ENCODE measurements around the gene OSBPL5.

The OSBPL5 gene

DNA sequence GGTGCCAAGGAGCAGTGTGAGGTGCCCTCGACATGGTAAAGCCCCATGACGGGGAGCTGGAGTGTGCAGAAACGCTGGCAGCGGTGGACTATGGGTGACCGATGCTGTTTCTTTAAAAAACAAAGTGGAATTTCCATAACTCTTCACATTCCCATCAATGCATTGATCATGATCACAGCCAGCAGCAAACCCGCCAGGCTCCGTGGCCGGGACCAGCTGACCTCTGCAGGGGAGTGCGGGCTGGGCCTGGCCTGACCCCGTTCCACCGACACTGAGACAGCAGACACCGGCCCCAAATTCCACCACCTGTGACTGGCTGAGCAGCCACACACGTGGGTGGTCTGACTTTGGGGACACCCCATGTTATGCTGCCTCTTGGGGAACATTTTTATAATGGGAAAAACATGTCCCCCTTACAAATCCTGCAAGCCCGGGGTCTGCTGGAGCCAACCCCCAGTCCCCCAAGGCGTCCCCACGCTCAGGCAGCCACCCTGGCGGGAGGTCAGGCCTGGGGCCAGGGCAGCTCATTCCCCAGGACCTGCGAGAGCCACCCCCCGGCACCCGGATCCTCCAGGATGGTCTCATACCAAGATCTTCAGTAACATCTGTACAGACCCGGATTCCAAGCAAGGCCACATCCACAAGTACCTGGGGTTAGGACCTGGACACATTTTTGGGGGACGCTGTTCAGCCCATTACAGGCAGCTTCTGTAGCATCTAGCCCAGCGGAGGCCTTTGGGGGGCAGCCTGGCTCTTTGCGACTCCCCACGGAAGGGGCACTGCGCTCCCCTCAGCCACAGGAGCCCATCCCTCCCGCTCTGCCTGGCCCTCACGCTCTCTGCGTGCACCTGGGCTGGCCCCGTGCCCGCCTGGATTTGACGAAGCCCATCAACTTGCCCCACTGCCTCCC lies 20.6 kb downstream of the OSBPL5 start:
- TF ChIP-seq YY1 (IDR thresholded peaks at IDR 0.05; ENCODE audit: insufficient read depth, insufficient read length) (no peak), ZNF274 (IDR thresholded peaks at IDR 0.05; ENCODE audit: low read depth, low read length) (no peak), SUZ12 (IDR thresholded peaks at IDR 0.05; ENCODE audit: extremely low read depth, insufficient read depth, insufficient read length) (no peak)
- peaks cover 34% of the 10 kb centered on the region for H3K36me3 ChIP-seq (ENCODE audit: insufficient read depth, insufficient read length, low read length)

GRCh38 chr11:3143136-3143880 lies 21.8 kb downstream of the OSBPL5 start:
- H3K4me1 ChIP-seq (ENCODE audit: insufficient read depth, insufficient read length), result peaks cover 34% of the 10 kb centered on the region
- TF ChIP-seq ZNF274 (IDR thresholded peaks at IDR 0.05; ENCODE audit: low read depth, low read length), result no peak
- TF ChIP-seq SUZ12 (IDR thresholded peaks at IDR 0.05; ENCODE audit: extremely low read depth, insufficient read depth, insufficient read length), result no peak
- no peak for TF ChIP-seq YY1 (IDR thresholded peaks at IDR 0.05; ENCODE audit: insufficient read depth, insufficient read length)
- peaks cover 30% of the 10 kb centered on the region for H3K36me3 ChIP-seq (ENCODE audit: insufficient read depth, insufficient read length, low read length)
- H3K9me3 ChIP-seq (ENCODE audit: insufficient read depth, low read length), result no peaks in the 10 kb centered on the region
- no peak overlapping the region for H3K9ac ChIP-seq (ENCODE audit: insufficient read length, low read depth)
- H3K27me3 ChIP-seq (ENCODE audit: insufficient read depth, insufficient read length), result no peaks in the 10 kb centered on the region
- H3K4me3 ChIP-seq (ENCODE audit: insufficient read length, low read depth), result no peak overlapping the region
- no peak for DNase-seq (ENCODE audit: low read depth, low spot score)

More for the DNA sequence above, 20.6 kb downstream of the OSBPL5 start:
- Histone ChIP-seq H3K27me3 (ENCODE audit: insufficient read depth, insufficient read length) (no peaks in the 10 kb centered on the region), H3K4me3 (ENCODE audit: insufficient read length, low read depth) (no peak overlapping the region), H3K9ac (ENCODE audit: insufficient read length, low read depth) (no peak overlapping the region), H3K9me3 (ENCODE audit: insufficient read depth, low read length) (no peaks in the 10 kb centered on the region), H3K4me1 (ENCODE audit: insufficient read depth, insufficient read length) (peaks cover 27% of the 10 kb centered on the region)
- no peak for DNase-seq (ENCODE audit: low read depth, low spot score)

- no peak for DNase-seq (ENCODE audit: low read depth, low spot score)
- no peak overlapping the region for H3K4me3 ChIP-seq (ENCODE audit: insufficient read length, low read depth)
- H3K9me3 ChIP-seq (ENCODE audit: insufficient read depth, low read length), result no peaks in the 10 kb centered on the region
- H3K27me3 ChIP-seq (ENCODE audit: insufficient read depth, insufficient read length), result no peaks in the 10 kb centered on the region
- peaks cover 20% of the 10 kb centered on the region for H3K36me3 ChIP-seq (ENCODE audit: insufficient read depth, insufficient read length, low read length)
- peaks cover 41% of the 10 kb centered on the region for H3K4me1 ChIP-seq (ENCODE audit: insufficient read depth, insufficient read length)
- TF ChIP-seq YY1 (IDR thresholded peaks at IDR 0.05; ENCODE audit: insufficient read depth, insufficient read length) (no peak), ZNF274 (IDR thresholded peaks at IDR 0.05; ENCODE audit: low read depth, low read length) (no peak), SUZ12 (IDR thresholded peaks at IDR 0.05; ENCODE audit: extremely low read depth, insufficient read depth, insufficient read length) (no peak)
- peak overlapping the region; percentile 42 for H3K9ac ChIP-seq (ENCODE audit: insufficient read length, low read depth)
Observed at GRCh38 chr11:3140291-3140603, 24.9 kb downstream of the OSBPL5 start.

DNA sequence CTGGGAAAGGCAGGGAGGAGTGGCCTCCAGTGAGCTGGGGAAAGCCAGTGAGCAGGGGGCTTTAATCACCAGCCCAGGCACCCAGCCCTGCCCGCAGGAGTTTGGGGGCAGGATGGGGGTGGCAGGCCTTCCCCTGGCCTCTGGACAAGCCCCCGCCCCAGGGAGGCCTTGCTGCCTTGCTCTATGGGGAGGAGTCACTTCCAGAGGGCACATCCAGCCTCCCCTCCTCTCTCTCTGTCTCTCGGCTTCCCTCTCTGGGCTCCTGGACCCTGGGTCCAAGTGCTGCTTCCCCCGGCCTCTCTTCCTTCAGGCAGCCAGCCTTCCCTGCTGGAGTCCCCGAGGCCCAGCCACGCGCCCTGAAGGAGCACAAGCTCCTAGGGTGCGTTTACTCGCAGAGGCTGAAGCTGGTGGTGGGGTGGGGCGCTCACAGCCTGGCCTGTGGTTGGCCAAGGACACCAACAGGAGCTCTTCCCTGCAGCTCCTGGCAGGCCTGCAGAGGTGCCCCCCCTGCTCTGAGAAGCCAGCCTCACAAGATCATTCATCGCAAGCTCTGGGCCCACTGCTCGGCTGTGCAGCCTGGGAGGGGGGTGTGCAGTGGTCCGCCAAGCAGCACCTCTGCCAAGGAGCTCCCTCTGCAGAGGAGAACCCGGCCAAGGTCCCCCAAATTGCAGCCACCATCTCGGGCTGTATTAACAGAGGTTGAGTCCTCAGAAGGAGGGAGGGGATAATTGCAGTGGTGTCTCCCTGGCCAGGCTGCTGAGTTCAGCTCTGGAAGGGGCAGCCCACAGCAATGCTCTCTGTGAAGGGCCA lies 25.4 kb downstream of the OSBPL5 start:
- Histone ChIP-seq H3K4me3 (ENCODE audit: insufficient read length, low read depth) (no peak overlapping the region), H3K4me1 (ENCODE audit: insufficient read depth, insufficient read length) (peaks cover 40% of the 10 kb centered on the region), H3K36me3 (ENCODE audit: insufficient read depth, insufficient read length, low read length) (peaks cover 17% of the 10 kb centered on the region), H3K9ac (ENCODE audit: insufficient read length, low read depth) (peak overlapping the region; percentile 9), H3K27me3 (ENCODE audit: insufficient read depth, insufficient read length) (no peaks in the 10 kb centered on the region), H3K9me3 (ENCODE audit: insufficient read depth, low read length) (no peaks in the 10 kb centered on the region)
- no peak for DNase-seq (ENCODE audit: low read depth, low spot score)
- TF ChIP-seq ZNF274 (IDR thresholded peaks at IDR 0.05; ENCODE audit: low read depth, low read length) (no peak), YY1 (IDR thresholded peaks at IDR 0.05; ENCODE audit: insufficient read depth, insufficient read length) (no peak), SUZ12 (IDR thresholded peaks at IDR 0.05; ENCODE audit: extremely low read depth, insufficient read depth, insufficient read length) (no peak)

DNA sequence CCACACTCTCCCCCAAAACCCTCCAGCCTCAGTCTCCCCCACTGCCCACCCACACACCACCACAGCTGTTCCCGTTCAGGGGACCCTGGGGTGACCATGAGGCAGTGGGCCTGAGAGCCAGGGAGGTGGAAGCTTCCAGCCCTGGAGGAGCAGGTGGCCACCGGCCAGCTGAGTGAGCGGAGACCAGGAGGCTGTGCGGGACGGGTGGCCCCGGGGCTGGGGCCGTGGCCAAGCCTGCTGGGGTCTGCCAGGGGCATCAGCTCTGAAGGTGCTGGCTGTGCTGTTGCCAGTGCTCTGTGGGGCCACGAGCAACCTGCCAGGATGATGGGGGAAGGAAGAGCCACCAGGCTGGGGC lies 26.0 kb downstream of the OSBPL5 start:
- peaks cover 43% of the 10 kb centered on the region for H3K4me1 ChIP-seq (ENCODE audit: insufficient read depth, insufficient read length)
- TF ChIP-seq YY1 (IDR thresholded peaks at IDR 0.05; ENCODE audit: insufficient read depth, insufficient read length) (no peak), ZNF274 (IDR thresholded peaks at IDR 0.05; ENCODE audit: low read depth, low read length) (no peak), SUZ12 (IDR thresholded peaks at IDR 0.05; ENCODE audit: extremely low read depth, insufficient read depth, insufficient read length) (no peak)
- H3K9ac ChIP-seq (ENCODE audit: insufficient read length, low read depth), result peak overlapping the region; percentile 9
- DNase-seq (ENCODE audit: low read depth, low spot score), result no peak
- H3K9me3 ChIP-seq (ENCODE audit: insufficient read depth, low read length), result no peaks in the 10 kb centered on the region
- no peak overlapping the region for H3K4me3 ChIP-seq (ENCODE audit: insufficient read length, low read depth)
- no peaks in the 10 kb centered on the region for H3K27me3 ChIP-seq (ENCODE audit: insufficient read depth, insufficient read length)
- peaks cover 14% of the 10 kb centered on the region for H3K36me3 ChIP-seq (ENCODE audit: insufficient read depth, insufficient read length, low read length)

GRCh38 chr11:3138178-3139085 lies 26.7 kb downstream of the OSBPL5 start:
- peaks cover 12% of the 10 kb centered on the region for H3K36me3 ChIP-seq (ENCODE audit: insufficient read depth, insufficient read length, low read length)
- TF ChIP-seq ZNF274 (IDR thresholded peaks at IDR 0.05; ENCODE audit: low read depth, low read length) (no peak), YY1 (IDR thresholded peaks at IDR 0.05; ENCODE audit: insufficient read depth, insufficient read length) (no peak), SUZ12 (IDR thresholded peaks at IDR 0.05; ENCODE audit: extremely low read depth, insufficient read depth, insufficient read length) (no peak)
- H3K9me3 ChIP-seq (ENCODE audit: insufficient read depth, low read length), result no peaks in the 10 kb centered on the region
- H3K27me3 ChIP-seq (ENCODE audit: insufficient read depth, insufficient read length), result no peaks in the 10 kb centered on the region
- H3K4me3 ChIP-seq (ENCODE audit: insufficient read length, low read depth), result no peak overlapping the region
- no peak for DNase-seq (ENCODE audit: low read depth, low spot score)
- peaks cover 47% of the 10 kb centered on the region for H3K4me1 ChIP-seq (ENCODE audit: insufficient read depth, insufficient read length)
- H3K9ac ChIP-seq (ENCODE audit: insufficient read length, low read depth), result peak overlapping the region; percentile 32
